Measurements from ENCODE around the gene HSPH1. TPM values are rescaled to one million over a fixed set of nuclear protein-coding genes. Genes with fewer than 3 reads are reported as not detected.

The HSPH1 gene
- total and polyA plus RNA-seq, 2 of the 8 experiments (the other 6 are each of a cell fraction or from before 2014, with no cell fraction given) = 14.2 to 145 TPM

GRCh38 chr13:31174018-31174417 lies 12.3 kb upstream of the HSPH1 start:
- Histone ChIP-seq H2BK12ac (ENCODE audit: low read depth, low read length) (no peak overlapping the region), H2BK15ac (ENCODE audit: low read length) (no peak overlapping the region), H3K4ac (replicated peaks; ENCODE audit: insufficient read length, low read depth, low read length) (no peak overlapping the region), H4K20me1 (replicated peaks in 1 of 2; ENCODE audit: control insufficient read depth in 1 of 2, insufficient read depth in 2 of 2, low read length in 2 of 2) (no peaks in the 10 kb centered on the region), H3K4me2 (ENCODE audit: insufficient read depth in 1 of 2, low read depth in 2 of 2, low read length in 2 of 2) (no peak overlapping the region), H3K79me1 (ENCODE audit: low read depth, low read length) (no peaks in the 10 kb centered on the region), H3K27ac (ENCODE audit: low read depth, low read length) (no peak overlapping the region), H3K56ac (replicated peaks; ENCODE audit: insufficient read length, low read depth, low read length) (no peak overlapping the region), H3K4me1 (replicated peaks in 1 of 4; ENCODE audit: control insufficient read depth in 3 of 4, insufficient read depth in 4 of 4, low read length in 3 of 4) (0 out of 7 replicates have a peak, but pooled peaks cover 0 to 2% (median 0%) of the 10 kb centered on the region in 4 experiments), H4K91ac (replicated peaks; ENCODE audit: insufficient read length, low read length) (no peak overlapping the region), H3K23me2 (ENCODE audit: low read depth, low read length) (no peaks in the 10 kb centered on the region), H3K4me3 (ENCODE audit: extremely low read depth in 1 of 4, insufficient read depth in 2 of 4, low read depth in 3 of 4, low read length in 4 of 4) (no peak overlapping the region), H2BK20ac (ENCODE audit: low read length) (no peak overlapping the region), H3K79me2 (ENCODE audit: control insufficient read depth in 1 of 2, insufficient read depth in 2 of 2, low read length in 2 of 2) (no peaks in the 10 kb centered on the region), H3K9ac (replicated peaks in 1 of 4; ENCODE audit: extremely low read depth in 1 of 4, low read depth in 3 of 4, low read length in 3 of 4) (no peak overlapping the region), H2AFZ (ENCODE audit: low read length) (no peak overlapping the region), H4K8ac (ENCODE audit: extremely low read depth, insufficient read depth, low read length) (no peak overlapping the region), H2BK5ac (ENCODE audit: low read depth, low read length) (no peak overlapping the region), H3K36me3 (ENCODE audit: control insufficient read depth in 2 of 4, insufficient read depth in 4 of 4, low read length in 3 of 4) (no peaks in the 10 kb centered on the region), H2BK120ac (replicated peaks; ENCODE audit: low read depth, low read length) (no peak overlapping the region), H3K14ac (ENCODE audit: insufficient read length) (no peak overlapping the region), H3K23ac (ENCODE audit: insufficient read length) (no peak overlapping the region), H3K9me3 (ENCODE audit: insufficient read depth in 2 of 2, low read depth in 1 of 2, low read length in 1 of 2) (no peaks in the 10 kb centered on the region), H3K18ac (ENCODE audit: extremely low read depth, low read length) (no peak overlapping the region), H2AK5ac (ENCODE audit: low read depth, low read length) (no peak overlapping the region), H3K27me3 (replicated peaks in 1 of 4; ENCODE audit: control insufficient read depth in 3 of 4, extremely low read depth in 1 of 4, insufficient read depth in 3 of 4, low read length in 3 of 4) (no peaks in the 10 kb centered on the region), H4K5ac (ENCODE audit: insufficient read length, low read depth, low read length) (no peak overlapping the region)
- 86% methylated on average over 3 of the region's 3 CpGs; no CpG with 5 or more reads in 1 of the 2 experiments for WGBS, 2 experiments (ENCODE audit: extremely low coverage in 1 of 2, insufficient coverage in 1 of 2, insufficient read length in 1 of 2, insufficient replicate concordance in 2 of 2, low coverage in 1 of 2, low lambda C conversion rate in 2 of 2, missing lambda C conversion rate in 1 of 2)
- POLR2A ChIA-PET (ENCODE audit: partially characterized antibody) = no interaction called here
- TF ChIP-seq EGR1 (IDR thresholded peaks at IDR 0.05; ENCODE audit: borderline replicate concordance, low read depth, low read length) = no peak
- TF ChIP-seq CBX8 (IDR thresholded peaks at IDR 0.05; ENCODE audit: borderline replicate concordance, low read depth, low read length) = no peak
- TF ChIP-seq CHD1 (IDR thresholded peaks at IDR 0.05; ENCODE audit: low read depth, low read length) = no peak
- TF ChIP-seq RBBP5 (IDR thresholded peaks at IDR 0.05; ENCODE audit: borderline replicate concordance, low read depth, low read length) = no peak
- no peak for TF ChIP-seq PHF8 (conservative IDR thresholded peaks at IDR 0.05; ENCODE audit: low read depth, low read length)
- no peak for TF ChIP-seq JUN (IDR thresholded peaks at IDR 0.05; ENCODE audit: low read depth, low read length)
- TF ChIP-seq RAD21 (IDR thresholded peaks at IDR 0.05 in 1 of 2, conservative IDR thresholded peaks at IDR 0.05 in 1 of 2; ENCODE audit: low read depth in 2 of 2, low read length in 2 of 2) = peak; percentile 18 to 34; a peak in 2 of 4 replicates
- no peak for FAIRE-seq
- CTCF ChIA-PET (ENCODE audit: partially characterized antibody) = interaction anchor here (0.9 to 1.7 kb wide), 5 partner anchors 9 to 122 kb away, joined by 3 to 7 read pairs (median 4); no protein-coding TSS in a partner anchor
- no peak for DNase-seq (ENCODE audit: low read depth in 1 of 2, low spot score in 2 of 2)

Measured in H1 (cell line).